Superior temporal gyrus (tissue), 1 donor: ENCODE results near the gene PRX.
"Not testable (repeated sequence)": the region's sequence is repeated elsewhere in the genome, so short reads cannot be mapped to it uniquely, and the experiment has no call there.

ENCODE experiments used
- DNase-seq: peaks from one replicate; pipeline ENCODE4 v3.0.0-alpha.2; 2016; ENCODE audit errors: extremely low spot score

Gene PRX

DNA sequence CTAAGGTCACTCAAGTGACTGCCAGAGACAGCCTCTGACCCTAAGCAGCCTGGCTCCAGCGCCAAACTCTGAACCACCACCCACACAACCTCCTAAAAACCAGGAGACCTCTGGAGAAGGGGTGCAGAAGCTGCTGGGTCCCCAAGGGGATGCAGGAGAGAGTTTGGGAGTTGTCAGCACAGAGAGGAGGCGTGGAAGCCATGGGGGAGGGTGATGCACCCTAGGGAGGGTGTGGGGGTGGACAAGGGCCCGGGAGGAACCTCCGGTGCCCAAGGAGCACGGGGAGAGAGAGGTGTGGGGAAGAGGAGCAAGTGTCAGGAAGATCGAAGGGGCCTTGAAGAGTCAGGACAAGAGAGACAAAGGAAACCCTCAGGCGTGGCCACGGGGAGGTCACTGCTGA lies 21.1 kb downstream of the PRX start:
- DNase-seq: no peak

GRCh38 chr19:40390084-40390742 lies 23.0 kb downstream of the PRX start, which contains the start of gene HIPK4:
HIPK4 (minus strand) TSS chr19:40390181; CDS start chr19:40389902, 279 bp downstream.
- no peak for DNase-seq

DNA sequence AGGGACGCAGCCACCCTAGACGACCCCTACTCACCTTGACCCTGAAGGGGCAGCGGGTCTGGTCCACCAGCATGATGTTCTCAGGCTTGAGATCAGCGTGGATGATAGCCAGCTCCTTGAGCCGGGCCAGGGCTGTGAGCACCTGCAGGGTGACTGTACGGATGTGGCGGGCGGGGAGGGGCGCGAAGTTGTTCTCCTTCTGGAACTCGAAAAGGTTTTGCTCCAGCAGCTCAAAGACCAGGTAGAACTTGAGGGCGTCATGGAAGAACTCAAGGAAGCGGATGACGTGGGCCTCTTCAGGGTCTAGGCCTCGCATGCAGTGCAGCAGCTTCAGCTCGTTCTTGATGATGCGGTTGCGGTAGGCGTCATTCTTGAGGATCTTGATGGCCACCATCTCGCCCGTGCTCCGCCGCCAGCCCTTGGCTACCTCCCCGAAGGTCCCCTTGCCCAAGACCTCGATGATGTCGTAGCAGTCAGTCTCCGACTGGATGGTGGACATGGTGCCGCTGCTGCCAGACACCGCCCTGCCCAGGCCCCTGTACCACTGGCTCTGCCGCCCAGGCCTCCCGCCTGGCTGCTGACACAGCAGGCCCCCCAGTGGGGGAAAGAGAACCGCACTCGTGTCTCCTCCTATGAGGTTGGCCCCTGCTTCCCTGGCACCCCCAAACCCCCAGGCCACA lies 23.6 kb downstream of the PRX start:
- DNase-seq: no peak

DNA sequence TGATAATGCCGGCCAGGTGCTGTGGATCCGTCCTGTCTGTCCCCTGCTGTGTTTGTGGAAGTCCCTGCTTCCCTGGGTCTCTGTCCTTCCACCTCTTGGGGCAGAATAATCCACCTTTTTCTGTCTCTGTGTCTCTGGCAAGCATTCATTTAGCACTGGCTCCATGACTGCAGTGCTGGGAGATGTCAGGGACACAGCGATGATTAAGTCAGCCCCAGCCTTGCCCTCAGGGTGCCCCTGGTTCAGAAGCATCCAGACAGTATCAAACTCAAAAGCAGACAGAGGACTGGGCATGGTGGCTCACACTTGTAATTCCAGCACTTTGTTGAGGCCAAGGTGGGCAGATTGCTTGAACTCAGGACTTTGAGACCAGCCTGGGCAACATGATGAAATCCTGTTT lies 24.7 kb downstream of the PRX start:
- DNase-seq: no peak

GRCh38 chr19:40387155-40387554 lies 26.0 kb downstream of the PRX start:
- DNase-seq: no peak

DNA sequence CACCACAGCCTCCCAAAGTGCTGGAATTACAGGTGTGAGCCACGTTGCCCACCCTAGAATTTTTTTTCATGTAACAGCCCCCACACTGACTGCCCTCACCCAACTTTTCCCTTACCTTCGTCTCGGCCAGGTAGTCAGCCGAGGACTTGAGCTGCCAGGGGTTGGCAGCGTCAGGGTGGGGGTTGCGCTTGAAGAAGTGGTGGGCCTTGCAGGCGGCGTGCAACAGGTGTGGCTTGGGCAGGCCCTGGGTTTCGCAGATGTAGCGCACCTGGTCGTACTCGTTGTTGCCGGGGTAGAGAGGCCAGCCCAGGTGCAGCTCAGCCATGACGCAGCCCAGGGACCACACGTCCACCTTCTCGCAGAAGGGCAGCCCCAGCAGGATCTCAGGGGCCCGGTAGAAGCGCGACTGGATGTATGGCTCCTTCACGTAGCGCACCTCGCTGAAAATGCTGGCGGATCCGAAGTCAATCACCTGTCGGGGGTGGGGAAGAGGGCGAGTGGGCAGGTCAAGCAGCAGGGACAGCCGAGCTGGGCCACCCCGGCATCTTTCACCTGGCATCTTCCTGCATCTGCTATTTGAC lies 29.4 kb downstream of the PRX start:
- DNase-seq: no peak

GRCh38 chr19:40381321-40381720 lies 31.9 kb downstream of the PRX start:
- DNase-seq: no peak

- DNase-seq: no peak
Observed at GRCh38 chr19:40380199-40381037, 32.8 kb downstream of the PRX start.

DNA sequence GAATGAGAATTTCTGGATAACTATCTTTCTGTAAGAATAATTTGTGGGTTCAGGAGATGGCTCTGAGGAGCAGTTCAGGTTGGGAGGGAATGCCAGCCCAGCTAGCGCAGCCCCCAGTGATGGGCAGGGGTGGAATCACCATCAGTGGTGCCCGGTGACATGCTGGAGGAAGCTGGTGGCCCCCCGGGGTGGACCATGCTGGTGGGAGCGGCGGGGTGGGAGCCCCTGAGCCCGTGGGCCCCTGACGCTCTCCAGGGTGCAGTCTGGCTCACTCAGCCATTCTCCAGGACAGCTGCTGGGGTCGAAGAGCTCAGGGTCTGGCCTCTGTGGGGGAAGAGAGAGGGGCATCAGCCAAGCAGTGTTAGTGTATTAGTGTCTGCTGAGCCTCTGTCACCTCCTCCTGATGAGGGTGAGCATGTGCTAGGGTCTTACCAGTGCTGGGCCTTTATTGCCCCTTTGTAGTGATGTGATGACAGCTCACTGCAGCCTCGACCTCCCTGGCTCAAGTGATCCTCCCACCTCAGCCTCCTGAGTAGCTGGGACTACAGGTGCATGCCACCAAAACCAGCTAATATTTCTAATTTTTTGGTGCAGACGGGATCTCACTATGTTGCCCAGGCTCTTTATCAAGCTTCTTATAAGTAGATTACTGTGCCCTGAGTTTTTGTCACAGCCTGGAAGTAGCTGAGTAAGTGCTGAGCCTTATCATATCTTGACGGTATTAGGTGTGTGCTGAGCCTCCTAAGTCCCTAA lies 33.6 kb downstream of the PRX start:
- no peak for DNase-seq

GRCh38 chr19:40378509-40378908 lies 34.7 kb downstream of the PRX start:
- DNase-seq: no peak

- DNase-seq: no peak
Observed at GRCh38 chr19:40377876-40378385, 35.2 kb downstream of the PRX start.

- DNase-seq: no peak
Observed at GRCh38 chr19:40376286-40376862, 36.8 kb downstream of the PRX start.

- no peak for DNase-seq
Observed at GRCh38 chr19:40374084-40374483, 39.1 kb downstream of the PRX start.

DNA sequence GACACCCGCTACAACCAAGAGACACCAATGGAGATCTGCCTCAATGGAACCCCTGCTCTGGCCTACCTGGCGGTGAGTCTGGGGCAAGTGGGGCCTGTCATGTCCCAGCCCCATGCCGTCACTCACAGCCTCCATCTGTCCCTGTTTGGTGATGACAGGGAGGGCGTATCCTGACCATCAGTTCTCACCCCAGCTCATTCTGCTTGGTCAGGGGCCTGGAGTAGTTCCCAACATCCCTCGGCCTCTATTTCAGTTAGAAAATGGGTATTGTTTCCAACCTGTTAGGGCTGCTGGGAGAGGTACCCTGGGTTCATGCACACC lies 41.4 kb downstream of the PRX start:
- no peak for DNase-seq

DNA sequence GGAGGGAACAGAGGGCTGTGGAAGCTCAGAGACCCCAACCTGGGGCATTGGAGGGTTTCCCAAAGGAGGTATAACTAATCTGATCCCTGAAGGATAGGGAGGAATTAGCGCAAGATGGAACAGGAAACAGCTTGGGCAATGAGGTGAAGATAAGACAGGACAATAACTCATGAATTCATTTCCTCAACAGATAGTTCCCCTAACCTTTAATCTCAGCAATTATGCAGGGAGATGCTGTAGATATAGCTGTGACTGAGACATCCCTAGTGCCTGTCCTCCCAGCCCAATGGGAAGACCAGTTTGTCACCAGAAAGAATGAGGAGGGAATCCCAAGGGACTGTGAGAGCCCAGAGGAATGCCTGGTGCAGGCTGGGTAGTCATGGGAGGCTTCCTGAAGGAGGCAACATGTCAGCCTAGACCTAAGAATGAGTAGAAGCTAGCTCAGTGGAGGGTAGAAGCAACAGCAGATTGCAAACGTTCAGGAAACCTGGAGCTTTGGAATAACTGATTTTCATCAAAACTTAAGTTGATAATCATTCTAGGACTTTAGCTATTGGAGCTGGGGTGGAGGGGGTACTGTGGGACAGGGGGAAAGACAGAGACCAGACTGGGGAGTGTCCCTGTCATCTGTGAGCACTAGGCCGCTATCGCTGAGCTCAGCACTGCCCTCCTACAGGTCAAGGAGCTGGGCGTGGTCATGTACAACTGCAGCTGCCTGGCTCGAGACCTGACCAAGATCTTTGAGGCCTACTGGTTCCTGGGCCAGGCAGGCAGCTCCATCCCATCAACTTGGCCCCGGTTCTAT lies 42.0 kb downstream of the PRX start:
- DNase-seq: no peak

DNA sequence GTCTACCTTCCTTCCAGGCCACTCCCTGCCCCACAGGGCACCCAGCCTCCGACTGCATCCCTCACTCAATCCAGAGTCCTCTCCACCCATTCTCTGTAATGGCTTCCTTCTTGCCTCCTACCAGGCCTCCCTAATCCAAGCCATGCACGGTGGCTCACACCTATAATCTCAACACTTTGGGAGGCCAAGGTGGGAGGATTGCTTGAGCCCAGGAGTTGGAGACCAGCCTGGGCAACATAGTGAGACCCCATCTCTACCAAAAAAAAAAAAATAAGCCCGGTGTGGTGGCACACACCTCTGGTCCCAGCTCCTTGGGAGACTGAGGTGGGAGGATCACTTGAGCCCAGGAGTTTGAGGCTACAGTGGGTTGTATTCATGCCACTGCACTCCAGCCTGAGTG lies 42.9 kb downstream of the PRX start:
- DNase-seq: not testable (repeated sequence)

- DNase-seq: no peak
Observed at GRCh38 chr19:40369797-40370196, 43.4 kb downstream of the PRX start.

DNA sequence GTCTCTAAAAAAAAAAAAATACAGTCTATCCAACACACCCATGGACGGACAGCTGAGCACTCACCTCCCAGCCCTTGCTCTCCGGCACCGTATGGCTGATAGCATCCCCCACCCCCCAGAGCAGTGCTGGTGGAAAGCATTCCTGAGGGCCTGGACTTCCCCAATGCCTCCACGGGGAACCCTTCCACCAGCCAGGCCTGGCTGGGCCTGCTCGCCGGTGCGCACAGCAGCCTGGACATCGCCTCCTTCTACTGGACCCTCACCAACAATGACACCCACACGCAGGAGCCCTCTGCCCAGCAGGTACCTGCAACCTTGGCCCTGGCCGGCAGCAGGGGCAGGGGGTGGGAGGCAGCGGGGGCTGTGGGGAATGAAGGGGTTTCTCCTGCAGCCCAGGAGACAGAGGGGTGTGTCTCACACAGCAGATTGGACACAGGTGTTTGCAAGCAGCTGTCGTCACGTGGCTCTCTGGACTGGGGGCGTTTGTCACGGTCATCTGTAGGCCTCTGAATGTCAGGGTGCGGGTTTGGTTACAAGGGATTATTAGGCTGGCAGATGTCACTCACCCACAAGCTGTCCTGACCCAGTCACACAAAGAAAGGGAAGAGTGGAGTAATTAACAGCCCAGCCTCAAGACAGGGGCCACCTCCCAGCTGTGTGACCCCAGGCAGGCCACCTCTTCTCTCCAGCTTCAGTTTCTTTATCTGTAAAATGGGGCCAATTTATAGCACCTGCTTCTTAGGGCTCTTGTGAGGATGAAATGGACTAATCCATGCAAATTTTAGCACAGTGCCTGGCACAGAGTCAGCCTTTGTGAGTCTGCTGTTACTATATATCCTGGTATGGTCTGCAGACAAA lies 45.4 kb downstream of the PRX start:
- no peak for DNase-seq
